ENCODE data around the gene PSMA7.
A peak's percentile ranks its signal among the peaks of the same experiment; 100 is the strongest.

Gene PSMA7

DNA sequence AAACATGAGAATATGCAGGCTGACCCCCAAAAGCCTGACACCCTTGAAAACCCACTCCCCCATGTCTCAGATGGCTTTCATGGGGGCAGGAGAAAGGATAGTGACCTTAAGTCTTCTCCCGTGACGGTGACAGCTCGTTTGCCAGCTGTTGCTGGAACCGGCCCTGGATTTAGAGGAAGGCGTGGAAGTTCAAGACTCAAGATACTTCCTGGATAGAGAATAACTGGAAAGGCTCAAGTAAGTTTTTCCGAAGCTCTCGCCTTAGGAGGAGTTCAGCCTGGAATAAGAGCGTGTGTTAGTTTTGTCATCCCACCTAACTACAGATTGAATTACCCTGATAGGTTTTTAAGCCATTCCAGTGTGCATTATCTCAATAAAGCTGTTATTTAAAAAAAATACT is 28.1 kb upstream of the PSMA7 start:
- DNase-seq, result no peak

DNA sequence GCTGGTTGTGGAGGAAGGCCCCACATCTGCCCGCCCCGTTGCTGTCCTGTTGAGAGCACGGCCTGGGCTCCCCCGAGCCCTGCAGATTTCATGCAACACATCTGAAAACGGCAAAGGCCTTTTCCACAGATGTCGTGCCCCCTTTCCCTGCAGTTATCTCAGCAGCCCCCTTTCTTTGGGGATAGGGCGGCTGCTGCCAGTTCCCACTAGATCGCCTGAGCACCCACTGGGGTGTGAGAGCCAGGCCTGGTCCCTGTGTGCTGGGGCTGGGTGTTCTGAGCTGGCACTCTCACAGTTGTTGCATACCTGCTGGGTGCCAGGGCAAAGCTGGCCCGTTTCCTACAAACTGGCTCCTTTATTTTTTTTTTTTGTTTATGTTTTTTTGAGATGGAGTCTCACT is 27.3 kb upstream of the PSMA7 start:
- DNase-seq, result no peak

DNA sequence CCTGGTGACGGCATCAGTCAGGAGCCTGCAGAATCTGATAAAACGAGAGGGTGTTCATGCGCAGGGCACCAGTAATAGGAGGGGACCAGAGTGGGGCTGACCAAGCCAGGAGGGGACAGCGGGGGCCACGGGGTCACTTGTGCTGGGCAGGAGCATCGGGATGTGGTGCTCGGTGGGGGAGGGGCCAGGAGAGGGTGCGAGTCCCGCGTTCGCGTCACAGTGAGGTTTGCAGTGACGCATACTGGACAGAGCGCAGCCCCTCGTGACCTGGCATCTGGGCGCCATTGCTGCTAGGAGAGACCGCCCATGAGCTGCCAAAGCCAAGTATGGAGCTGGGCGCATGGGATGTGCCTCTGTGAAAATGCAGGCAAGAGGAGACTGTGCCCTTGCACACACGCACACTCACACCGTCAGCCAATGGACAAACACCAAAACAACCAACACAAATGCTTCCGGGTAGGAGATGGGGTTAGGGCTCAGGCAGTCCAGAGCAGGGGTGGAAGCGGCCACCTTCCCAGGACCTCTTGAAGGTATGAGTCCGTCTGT is 25.8 kb upstream of the PSMA7 start:
- DNase-seq, result no peak

DNA sequence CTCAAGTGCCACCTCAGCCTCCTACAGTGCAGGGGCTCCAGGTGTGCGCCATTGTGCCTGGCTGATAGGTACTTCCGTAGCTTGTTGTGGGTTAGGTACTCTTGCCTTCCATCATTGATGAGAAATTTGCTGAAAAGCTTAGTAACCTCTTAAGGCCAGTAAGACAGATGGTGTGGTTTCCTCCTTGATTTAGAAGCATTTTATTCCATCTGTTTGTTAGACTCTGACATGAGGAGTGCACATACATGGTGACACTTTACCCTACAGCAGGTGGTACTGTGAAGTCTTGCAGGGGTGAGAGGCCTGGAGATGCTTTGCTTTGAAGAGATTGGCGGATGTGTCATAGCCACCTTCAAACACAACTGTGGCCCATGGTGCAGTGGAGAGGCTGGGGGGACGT is 24.9 kb upstream of the PSMA7 start:
- DNase-seq, result no peak

DNA sequence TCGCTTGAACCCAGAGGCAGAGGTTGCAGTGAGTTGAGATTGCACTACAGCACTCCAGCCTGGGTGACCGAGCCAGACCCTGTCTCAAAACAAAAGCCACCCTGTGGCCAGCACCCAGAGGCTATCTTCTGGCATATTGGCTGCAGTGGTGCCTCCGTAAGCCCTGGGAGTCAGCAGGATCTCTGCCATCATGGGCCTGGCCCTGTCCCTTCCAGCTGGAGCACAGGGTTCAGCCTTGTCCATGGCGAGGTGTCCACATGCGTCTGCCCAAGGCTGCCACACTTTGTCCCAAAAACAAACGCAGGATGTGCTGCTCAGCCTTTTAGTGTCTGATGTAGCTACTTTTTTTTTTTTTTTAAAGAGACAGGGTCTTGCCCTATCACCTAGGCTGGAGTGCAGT is 24.3 kb upstream of the PSMA7 start:
- no peak for DNase-seq

DNA sequence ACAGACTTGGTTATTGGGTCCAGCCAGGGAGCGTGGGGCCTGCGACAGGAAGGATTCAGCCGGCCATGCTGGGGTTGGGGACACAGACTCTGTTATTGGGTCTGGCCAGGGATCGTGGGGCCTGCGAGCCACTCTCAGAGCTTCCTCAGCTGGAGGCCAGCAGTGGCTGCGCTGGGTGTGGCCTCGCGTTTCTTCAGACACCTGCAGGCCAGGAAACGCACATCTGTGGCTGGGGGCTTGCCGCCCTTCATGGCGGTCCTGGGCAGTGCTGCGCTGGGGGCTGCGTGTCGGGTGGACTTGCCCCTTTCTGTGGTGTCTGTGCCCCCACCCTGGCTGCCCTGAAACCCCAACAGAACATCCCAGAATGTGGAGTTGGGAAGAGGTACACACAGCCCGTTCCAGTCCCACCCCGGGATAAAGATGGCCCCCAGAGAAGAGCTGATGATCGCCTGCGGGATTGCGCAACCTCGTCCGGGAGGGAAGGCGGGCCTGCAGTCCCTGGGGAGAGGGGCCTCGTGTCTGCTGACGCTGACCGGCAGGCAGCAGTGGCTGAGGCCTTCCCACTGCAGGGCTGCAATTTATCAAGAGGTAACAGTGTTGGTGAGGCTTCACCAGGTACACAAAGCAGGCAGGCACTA is 22.7 kb upstream of the PSMA7 start:
- DNase-seq, result no peak

DNA sequence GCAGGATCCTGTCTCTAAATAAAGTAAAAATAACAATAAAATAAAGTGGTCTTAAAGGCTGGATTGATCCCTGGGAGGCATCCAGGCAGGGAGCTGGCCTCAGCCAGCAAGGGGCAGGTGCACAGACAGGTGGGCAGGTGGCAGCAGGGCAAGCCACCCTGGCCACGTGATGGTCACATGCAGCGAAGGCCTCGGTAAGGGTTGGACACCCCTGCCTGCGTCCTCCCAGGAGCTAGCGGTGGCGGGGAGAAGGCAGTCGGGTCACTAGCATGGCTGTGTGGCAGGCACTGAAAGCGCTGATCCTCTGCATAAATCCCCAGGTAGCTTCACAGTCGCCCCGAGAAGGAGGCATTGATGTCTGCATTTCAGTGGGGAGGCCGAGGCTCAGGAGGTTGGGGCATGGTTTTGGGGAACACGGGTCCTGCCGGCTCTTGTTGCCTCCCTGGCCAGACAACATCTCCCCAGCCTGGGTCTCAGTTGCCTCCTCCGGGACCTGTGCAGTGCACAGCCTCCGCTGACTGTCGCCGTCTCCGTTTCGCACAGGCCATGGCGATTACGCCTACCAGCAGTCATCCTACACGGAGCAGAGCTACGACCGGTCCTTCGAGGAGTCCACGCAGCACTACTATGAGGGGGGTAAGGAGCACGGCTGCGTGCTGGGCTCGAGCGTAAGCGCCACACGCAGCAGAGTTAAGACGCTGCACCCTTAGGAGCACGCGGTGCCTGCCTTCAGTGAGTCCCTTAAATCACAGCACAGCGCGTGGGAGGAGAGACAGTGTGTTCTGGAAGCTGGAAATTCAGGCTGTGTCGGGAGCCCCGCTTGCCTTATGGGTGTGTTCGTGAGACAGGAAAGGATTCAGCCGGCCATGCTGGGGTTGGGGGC is 21.9 kb upstream of the PSMA7 start:
- no peak for DNase-seq

DNA sequence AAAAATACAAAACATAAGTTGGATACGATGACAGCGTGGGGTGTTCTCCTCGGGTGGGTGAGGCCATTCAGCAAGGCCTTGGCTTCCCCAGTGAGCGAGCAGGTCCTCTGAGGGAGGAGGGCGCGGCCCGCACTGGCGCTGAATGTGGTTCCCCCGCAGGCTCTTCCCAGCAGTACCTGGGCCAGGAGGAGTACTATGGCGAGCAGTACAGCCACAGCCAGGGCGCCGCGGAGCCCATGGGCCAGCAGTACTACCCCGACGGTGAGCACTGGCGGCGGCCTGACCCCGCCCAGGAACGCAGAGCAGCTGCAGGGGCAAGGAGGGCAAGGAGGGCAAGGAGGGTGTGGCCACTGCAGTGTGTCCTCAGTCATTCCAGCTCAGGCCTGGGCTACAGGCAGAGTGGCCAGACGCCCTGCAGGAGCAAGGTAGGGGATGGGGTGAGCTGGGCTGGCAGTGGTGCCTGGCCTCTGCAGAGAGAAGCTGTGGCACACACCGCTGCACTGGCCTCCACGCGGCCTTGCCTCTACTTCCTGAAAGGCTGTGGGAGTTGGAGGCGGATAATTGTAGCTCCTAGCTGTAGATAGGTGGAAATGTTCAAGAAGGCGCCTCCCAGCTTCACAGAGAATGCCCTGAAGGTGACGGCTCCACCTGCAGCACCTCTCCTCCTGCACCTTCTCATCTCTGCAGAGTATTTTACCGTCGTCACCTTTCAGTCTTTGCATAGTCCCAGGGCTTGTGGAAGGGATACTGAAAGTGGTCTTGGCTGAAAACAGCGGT is 21.0 kb upstream of the PSMA7 start:
- no peak for DNase-seq

DNA sequence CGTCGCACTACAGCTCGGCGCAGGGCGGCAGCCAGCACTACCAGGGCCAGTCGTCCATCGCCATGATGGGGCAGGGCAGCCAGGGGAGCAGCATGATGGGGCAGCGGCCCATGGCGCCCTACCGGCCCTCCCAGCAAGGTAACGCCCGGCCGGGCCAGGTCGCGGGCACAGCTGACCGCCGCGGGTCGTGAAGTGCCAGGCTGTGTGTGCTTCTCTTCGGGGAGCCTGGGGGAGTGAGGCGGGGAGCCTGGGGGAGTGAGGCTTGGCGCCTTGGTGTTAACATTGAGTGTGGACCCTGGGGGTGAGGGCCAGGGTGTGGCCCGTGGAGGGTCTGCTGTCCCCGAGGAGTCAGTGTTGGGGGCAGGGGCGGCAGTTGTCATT is 20.3 kb upstream of the PSMA7 start:
- no peak for DNase-seq

DNA sequence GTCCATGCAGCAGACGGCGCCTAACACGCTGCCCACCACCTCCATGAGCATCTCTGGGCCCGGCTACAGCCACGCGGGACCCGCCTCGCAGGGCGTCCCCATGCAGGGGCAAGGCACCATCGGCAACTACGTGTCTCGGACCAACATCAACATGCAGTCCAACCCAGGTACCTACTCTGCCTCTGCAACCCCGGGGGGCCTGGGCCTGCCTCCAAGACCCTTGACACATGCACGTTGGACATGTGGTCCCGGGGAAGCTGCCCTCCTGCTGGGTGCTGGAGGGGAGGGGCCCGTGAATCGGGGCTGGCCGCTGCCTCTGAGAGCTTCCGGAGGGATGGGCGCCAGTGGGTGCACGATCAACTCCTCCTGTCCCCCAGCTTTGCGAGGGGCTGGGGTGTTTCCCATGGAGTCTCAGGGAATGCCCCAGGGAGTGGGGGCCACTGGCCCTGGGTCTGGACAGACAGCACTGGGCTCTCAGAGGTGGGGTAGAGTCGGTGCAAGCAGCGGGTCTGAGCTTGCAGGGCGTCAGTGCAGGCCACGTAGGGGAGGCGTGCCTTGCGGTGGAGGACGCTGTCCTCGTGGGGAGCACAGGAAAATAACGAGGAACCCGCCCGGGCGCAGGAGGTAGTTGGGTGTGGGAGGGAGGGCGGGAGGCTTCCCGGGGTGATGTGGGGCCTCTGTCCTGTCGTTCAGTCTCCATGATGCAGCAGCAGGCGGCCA is 19.7 kb upstream of the PSMA7 start:
- no peak for DNase-seq

DNA sequence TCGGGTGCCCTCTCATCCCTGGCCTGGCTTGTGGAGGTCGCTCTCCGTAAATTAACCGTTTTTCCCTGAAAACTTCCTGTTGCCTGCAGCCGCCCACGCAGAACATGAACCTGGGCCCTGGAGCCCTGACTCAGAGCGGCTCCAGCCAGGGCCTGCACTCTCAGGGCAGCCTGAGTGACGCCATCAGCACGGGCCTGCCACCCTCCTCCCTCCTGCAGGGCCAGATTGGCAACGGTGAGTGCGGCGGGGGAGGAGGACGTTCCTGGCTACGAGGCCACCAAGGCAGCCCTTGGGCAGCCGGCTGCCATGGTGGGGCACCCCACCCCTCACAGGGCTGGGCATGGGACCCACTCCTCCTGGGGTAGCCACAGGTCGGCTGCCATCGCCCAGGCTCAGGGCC is 18.2 kb upstream of the PSMA7 start:
- no peak for DNase-seq

DNA sequence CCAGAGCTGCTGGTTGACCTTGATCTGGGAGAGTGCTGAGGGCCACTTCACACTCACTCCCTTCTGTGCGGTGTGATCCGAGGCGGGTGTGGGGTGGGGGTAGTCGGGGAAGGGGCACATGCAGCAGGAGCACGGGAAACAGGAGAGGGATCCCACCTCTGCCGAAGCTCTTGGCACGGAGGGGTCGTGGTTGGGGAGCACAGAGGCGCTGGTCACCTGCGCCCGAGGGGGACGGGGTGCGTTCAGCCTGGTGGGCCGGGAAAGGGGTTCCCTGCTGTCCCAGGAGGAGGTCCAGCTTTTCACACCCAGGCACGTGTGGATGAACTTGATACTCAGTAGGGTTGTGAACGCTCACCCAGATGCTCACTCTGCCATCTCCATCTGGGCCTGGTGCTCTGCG is 17.7 kb upstream of the PSMA7 start:
- no peak for DNase-seq

DNA sequence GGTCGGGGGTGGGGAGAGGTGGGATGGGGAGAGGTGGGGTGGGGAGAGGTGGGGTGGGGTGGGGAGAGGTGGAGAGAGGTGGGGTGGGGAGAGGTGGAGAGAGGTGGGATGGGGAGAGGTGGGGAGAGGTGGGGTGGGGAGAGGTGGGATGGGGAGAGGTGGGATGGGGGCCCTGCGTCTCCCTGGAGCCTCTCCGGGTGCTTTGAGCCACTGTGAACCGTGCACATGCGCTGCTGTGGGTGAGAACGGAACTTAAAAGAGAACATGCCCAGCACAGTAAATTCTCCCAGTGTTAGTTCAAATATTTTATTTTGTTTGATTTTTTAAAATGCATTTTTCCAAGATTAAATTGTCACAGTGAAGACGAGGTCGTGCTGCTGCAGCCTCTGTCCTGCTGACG is 17.1 kb upstream of the PSMA7 start:
- no peak for DNase-seq

DNA sequence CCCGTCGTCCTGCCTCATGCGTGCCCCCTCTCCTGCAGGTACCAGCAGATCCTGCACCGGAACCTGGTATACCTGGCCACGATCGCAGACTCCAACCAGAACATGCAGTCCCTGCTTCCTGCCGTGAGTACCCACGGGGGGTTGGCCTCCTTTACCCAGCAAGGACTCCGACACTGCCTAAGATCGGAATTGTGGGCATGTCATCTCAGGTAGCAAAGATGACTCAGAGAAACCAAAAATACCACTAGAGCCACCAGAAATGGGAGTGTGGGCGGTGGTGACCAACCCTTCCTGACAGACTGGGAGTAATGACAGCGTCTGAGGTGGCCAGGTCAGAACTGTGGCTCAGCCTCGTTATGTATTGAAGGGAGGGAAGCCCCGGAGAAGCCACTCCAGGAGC is 16.6 kb upstream of the PSMA7 start:
- DNase-seq, result no peak

DNA sequence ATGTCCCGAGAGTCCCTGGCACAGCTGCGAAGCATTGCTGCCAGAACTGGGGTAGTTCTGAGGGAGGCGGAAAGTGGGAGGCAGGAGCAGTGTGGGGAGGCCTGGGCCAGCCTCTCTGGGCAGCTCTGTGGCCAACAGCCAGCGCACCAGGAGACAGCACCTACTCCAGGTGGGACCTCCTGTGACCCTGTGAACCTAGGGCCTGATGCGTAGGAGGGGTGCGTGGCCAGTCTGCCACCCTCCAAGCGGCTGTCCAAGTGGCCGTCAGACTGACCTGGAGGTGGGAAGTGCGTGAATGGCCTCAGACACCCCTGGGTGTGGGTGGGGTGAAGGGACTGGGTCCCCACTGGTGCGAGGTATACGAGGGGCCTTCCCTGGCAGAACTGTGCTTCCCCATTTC is 15.9 kb upstream of the PSMA7 start:
- no peak for DNase-seq

DNA sequence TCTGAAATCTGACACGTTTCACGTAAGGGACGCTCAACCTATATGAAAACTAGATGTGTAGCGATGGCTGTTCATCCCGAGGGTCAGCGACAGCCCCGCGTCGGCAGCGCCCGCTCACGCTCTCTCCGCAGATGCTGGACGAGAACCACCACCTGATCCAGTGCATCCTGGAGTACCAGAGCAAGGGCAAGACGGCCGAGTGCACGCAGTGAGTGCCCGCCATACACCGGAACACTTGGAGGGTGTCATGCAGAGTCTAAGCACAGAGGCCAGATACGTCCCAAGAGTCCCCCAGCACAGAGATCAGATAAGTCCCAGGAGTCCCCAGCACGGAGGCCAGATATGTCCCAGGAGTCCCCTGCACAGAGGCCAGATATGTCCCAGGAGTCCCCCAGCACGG is 15.3 kb upstream of the PSMA7 start:
- DNase-seq, result no peak

DNA sequence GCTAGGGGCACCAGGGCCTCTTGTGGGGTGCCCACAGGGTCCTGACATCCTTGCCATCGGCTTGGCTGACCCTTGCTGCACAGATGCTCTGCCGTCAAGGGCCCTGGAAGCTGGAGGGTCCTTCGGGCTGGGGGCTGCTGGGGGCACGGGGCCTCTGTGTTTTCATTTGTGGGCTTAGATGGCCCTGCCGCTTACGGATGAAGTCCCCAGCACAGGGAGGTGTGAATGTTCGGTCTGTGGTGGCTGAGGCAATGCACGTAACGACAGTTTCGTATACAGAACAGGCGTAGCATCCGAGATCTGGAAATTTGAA is 14.8 kb upstream of the PSMA7 start:
- DNase-seq, result no peak

DNA sequence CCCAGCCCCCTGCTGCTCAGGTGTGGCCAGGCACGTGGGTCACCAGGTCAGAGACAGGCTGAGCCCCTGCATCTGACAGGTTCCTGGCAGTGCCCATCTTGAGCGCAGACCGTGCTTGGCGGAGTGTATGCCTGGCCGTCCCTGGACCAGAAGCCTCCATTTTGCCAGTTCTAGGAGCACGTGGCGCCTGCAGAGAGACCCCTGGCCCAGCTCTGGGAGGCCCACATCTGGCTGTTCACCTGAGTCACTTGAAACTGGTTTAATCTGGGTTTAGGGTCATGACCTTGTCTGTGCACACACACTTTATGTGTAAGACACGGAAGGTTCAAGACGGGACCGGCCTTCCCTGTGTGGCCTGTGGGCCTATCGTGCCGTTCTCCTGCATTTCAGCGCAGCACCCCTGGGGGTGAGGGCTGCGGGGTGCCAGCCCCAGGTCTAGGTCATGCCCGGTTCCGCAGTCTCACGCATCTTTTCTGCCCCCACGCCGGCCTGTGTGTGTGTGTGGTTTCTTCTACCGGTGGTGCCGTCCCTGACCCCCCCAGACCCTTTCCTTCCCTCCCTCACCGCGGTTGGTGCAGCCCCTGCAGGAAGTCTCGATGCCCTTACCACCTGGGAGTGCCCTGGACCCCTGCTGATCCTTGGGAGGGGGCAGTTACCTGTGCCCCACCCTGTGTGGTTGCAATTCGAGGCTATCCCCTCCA is 14.3 kb upstream of the PSMA7 start:
- DNase-seq, result no peak

DNA sequence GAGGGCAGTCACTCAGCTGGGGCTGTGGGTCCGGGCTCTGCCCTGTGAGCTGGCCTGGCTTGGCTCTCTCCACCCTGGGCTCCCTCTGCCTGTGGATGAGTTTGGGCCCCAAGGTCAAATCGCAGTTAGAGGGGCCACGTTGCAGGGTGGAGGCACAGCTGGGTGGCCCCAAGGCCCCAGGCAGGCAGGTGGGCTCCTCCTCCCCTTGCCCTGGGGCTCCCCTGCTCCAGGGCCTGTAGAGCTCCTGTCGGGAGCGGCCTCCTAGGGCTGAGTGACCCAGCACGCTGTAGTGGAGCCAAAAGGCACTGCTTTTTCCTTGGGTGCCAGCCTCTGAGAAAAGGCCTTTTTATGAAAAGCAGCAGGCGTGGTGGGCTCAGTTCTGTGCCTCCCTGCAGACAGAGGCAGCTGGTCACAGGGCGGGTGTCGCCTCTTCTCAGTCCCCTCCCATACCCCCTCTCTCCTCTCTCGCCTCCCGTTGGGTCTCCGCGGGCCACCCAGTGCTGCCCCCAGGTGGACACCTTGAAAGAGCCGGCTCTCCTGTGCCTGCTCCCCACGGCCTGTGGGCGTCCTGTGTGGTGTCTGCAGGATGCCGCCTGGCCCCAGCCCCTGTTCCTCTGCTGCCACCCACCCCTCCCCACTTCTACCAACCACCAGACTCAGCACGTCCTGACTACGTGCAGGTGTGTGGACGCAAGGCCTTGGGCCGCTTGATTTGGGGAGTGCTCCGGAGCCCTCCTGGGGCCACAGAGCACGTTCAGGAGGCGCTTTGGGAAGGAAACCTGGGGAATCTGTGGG is 13.6 kb upstream of the PSMA7 start:
- peak; percentile 20 to 29 for DNase-seq

DNA sequence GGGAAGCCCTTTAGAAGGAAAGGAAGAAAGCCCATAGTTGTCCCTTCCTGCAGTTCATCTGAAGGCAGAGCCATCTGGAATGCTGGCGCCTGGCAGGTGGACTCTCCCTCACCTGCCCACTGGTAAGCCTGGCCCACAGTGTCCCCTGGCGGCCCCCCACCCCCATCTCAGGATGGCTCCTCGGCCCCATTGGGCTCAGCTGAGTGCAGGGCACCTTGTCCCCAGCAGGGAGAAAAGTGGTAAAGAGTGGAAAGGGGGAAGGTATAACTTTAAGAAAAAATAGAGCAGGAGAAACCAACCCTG is 13.0 kb upstream of the PSMA7 start:
- DNase-seq, result no peak

DNA sequence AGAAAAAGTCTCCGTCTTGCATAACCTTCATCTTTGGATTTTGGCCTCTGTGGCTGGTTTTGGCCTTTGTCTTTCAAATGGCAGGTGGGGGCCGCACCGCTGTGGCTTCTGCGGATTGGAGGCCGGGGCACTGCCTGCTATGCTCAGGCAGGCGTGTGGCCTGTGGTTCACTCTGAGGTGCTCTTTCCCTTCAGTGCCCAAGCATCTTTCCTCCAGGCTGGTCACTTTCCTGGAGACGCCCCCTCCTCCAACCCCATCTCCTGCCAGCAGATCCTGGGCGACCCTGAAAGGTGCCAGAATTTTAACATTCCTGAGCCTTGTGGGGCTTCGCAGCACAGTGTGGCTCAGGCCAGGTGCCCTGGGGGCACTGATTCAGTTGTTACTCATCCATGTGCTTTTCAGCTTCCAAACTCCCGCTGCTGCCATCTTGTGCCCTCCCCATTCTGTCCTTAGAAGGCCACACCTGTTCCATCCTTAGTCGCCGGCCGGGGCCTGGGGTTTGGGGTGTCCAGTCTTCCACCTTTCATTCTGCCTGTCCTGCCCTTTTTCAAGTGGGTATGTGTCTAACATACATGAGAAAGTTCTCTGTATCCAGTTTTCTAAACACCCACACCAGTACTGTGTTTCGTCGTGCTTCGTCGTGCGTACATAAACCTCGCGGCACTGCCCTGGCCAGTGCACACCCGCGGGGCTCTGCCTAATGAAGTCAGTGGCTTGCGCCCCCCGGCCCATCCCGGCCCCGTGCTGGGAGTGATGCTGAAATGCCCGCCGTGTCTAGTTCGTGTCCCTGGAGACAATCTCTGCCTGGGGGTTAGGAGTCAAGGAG is 12.4 kb upstream of the PSMA7 start:
- DNase-seq, result no peak

Measured in SW 1271 (cell line).